ENCODE data around the gene CSF2RB. TPM values are rescaled to one million over a fixed set of nuclear protein-coding genes. Genes with fewer than 3 reads are reported as not detected.
A peak's percentile ranks its signal among the peaks of the same experiment; 100 is the strongest.

The CSF2RB gene
- total and polyA plus RNA-seq, 2 donors (not counting 3 experiments of a cell fraction or from before 2014, with no cell fraction given) = 20.6 to 68.2 TPM

DNA sequence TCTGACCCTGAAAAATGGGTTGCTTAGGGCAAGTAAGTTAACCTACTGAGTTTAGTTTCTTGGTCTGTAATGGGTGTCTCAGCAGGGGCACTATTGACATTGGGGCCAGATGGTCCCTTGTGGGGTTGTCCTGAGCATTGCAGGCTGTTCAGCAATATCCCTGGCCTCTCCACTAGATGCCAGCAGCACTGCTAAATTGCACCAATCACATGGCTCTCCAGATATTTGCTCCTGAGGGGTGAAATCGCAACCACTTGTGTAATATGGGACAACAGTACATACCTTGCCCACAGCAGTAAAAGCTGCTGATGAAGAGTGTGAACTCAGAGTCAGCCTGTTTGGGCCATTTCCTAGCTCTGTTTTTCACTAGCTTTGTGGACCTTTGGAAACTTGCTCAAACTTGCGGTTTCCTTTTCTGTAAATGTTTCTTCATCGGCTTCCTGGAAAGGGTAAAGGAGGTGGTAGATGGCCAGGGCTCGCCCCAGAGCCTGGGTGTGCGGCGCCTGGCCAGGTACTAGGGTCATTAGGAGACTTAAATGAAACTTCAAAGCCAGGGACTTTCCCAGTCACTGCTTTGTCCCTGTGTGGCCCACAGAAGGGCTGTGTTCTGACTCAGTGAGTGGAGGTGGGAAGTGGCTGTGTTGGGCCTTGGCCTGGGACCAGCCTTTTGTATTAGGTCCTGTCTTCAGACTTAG lies 39.7 kb upstream of the CSF2RB start:
- Histone ChIP-seq H3K4me1 (ENCODE audit: control insufficient read depth, extremely low read depth, insufficient read depth, low read length) (peaks cover 25% of the 10 kb centered on the region), H3K79me2 (ENCODE audit: control insufficient read depth, insufficient read depth, low read length) (no peaks in the 10 kb centered on the region), H3K4me2 (ENCODE audit: insufficient read depth, low read length) (peak overlapping the region; percentile 6), H3K9me3 (replicated peaks; ENCODE audit: control insufficient read depth, insufficient read depth, low read length) (no peaks in the 10 kb centered on the region), H4K20me1 (replicated peaks; ENCODE audit: control insufficient read depth, extremely low read depth, insufficient read depth, low read length) (no peaks in the 10 kb centered on the region), H3K27me3 (ENCODE audit: control insufficient read depth in 2 of 2, insufficient read depth in 2 of 2, low read length in 2 of 2) (peaks cover 0 to 2% of the 10 kb centered on the region in 2 experiments), H3K9ac (replicated peaks; ENCODE audit: extremely low read depth, insufficient read depth, low read length) (peak overlapping the region; percentile 15), H2AFZ (ENCODE audit: low read depth, low read length) (peak overlapping the region; percentile 79), H3K4me3 (replicated peaks in 1 of 3; ENCODE audit: insufficient read depth in 1 of 3, low read depth in 1 of 3, low read length in 3 of 3) (no peak overlapping the region), H3K36me3 (ENCODE audit: control insufficient read depth in 2 of 2, extremely low read depth in 1 of 2, insufficient read depth in 2 of 2, low read length in 2 of 2) (no peaks in the 10 kb centered on the region), H3K27ac (ENCODE audit: insufficient read depth, low read depth, low read length) (peak overlapping the region; percentile 82), H3K9me1 (replicated peaks; ENCODE audit: control insufficient read depth, extremely low read depth, insufficient read depth, low read length) (no peaks in the 10 kb centered on the region)
- CTCF ChIA-PET = interaction anchor here (0.7 to 2.0 kb wide), 16 partner anchors 8 to 329 kb away, joined by 3 to 18 read pairs (median 4); partner anchors contain the start of gene CSF2RB
- intact Hi-C loops (cut with micrococcal nuclease) = loop anchor here (1.0 to 2.0 kb wide), 3 partner anchors 39 to 171 kb away; partner anchors contain the start of gene CSF2RB
- TF ChIP-seq, protein P1, sequence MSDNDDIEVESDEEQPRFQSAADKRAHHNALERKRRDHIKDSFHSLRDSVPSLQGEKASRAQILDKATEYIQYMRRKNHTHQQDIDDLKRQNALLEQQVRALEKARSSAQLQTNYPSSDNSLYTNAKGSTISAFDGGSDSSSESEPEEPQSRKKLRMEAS (IDR thresholded peaks at IDR 0.05; ENCODE audit: insufficient read depth, insufficient read length) = no peak
- no peak for TF ChIP-seq GATA2 (IDR thresholded peaks at IDR 0.05; ENCODE audit: insufficient read depth, insufficient read length, low read depth, low read length)
- no peak for TF ChIP-seq EZH2 (IDR thresholded peaks at IDR 0.05; ENCODE audit: borderline replicate concordance, low read depth, low read length, severe bottlenecking)
- no peak for TF ChIP-seq POLR2AphosphoS5 (IDR thresholded peaks at IDR 0.05; ENCODE audit: insufficient read depth, low read depth, low read length)
- TF ChIP-seq JUN (IDR thresholded peaks at IDR 0.05; ENCODE audit: borderline replicate concordance, insufficient read depth, insufficient read length, low read depth) = no peak
- TF ChIP-seq, protein P2, sequence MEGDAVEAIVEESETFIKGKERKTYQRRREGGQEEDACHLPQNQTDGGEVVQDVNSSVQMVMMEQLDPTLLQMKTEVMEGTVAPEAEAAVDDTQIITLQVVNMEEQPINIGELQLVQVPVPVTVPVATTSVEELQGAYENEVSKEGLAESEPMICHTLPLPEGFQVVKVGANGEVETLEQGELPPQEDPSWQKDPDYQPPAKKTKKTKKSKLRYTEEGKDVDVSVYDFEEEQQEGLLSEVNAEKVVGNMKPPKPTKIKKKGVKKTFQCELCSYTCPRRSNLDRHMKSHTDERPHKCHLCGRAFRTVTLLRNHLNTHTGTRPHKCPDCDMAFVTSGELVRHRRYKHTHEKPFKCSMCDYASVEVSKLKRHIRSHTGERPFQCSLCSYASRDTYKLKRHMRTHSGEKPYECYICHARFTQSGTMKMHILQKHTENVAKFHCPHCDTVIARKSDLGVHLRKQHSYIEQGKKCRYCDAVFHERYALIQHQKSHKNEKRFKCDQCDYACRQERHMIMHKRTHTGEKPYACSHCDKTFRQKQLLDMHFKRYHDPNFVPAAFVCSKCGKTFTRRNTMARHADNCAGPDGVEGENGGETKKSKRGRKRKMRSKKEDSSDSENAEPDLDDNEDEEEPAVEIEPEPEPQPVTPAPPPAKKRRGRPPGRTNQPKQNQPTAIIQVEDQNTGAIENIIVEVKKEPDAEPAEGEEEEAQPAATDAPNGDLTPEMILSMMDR (IDR thresholded peaks at IDR 0.05; ENCODE audit: extremely low read depth in 1 of 2, insufficient read depth in 1 of 2, low read depth in 1 of 2, low read length in 2 of 2) = peak; percentile 71 to 74
- TF ChIP-seq FOS (IDR thresholded peaks at IDR 0.05; ENCODE audit: borderline replicate concordance, insufficient read depth, low read length) = no peak
- TF ChIP-seq POLR2A (IDR thresholded peaks at IDR 0.05; ENCODE audit: low read depth, low read length) = no peak
- dilution Hi-C loops (cut with MboI; ENCODE audit: extremely low pct_ligation_motif_present, low sequenced_read_pairs) = no loop called here
- FAIRE-seq (peak; percentile 95), DNase-seq (ENCODE audit: low read depth, low spot score) (peak; percentile 82)
- POLR2A ChIA-PET = interaction anchor here (0.5 kb wide), 1 partner anchor 10 kb away, joined by 3 read pairs; no protein-coding TSS in a partner anchor
- BruUV-seq (replicated peaks) = TSS peak; percentile 14
